Upper lobe of right lung (tissue), 1 donor: ENCODE results near the gene SGSM2. TPM values are rescaled to one million over a fixed set of nuclear protein-coding genes. Genes with fewer than 3 reads are reported as not detected.

Experiments used
- ATAC-seq: fragments of 200-7000 bp; cut with Tn5 transposase; one replicate; pipeline ENCODE4 v1.9.1; 2020; ENCODE audit warnings: mild to moderate bottlenecking, moderate library complexity
- DNase-seq: peaks from one replicate; pipeline ENCODE4 v3.0.0-alpha.2; 2020
- H3K27ac ChIP-seq: fragments of 200-600 bp; one replicate; pipeline ENCODE4 v1.8.0; 2022
- H3K27me3 ChIP-seq: fragments of 200-600 bp; one replicate; pipeline ENCODE4 v1.8.0; 2022; ENCODE audit warnings: mild to moderate bottlenecking
- H3K36me3 ChIP-seq: fragments of 200-600 bp; one replicate; pipeline ENCODE4 v1.8.0; 2022
- H3K4me1 ChIP-seq: fragments of 200-600 bp; one replicate; pipeline ENCODE4 v1.8.0; 2022
- H3K4me3 ChIP-seq: fragments of 200-600 bp; one replicate; pipeline ENCODE4 v1.8.0; 2022; ENCODE audit warnings: mild to moderate bottlenecking
- H3K9me3 ChIP-seq: fragments of 200-600 bp; one replicate; pipeline ENCODE4 v1.8.0; 2022
- intact Hi-C: fragments of 100-400 bp; cut with DNase I; formaldehyde crosslinking; loops from one replicate; pipeline ENCODE4 v1.11.0; 2022
- total RNA-seq: library from RNA; stranded (reverse); fragmentation: NEBNext Ultra II Directional; extraction: Animal tissue kit (Norgen Biotek cat#: 25700); gene quantifications from one replicate; pipeline ENCODE4 v1.2.1, GENCODE V29; 2021
- TF ChIP-seq, protein P1 (sequence below): fragments of 200-600 bp; IDR thresholded peaks from one replicate; pipeline ENCODE4 v1.8.0; 2022; ENCODE audit warnings: antibody characterized with exemption
- donor health status: DM: no; HTN: yes; CAD: no; lungs with severe emphysema.

The SGSM2 gene
- total RNA-seq, 1 donor from 2014 or later, result 55.0 TPM

DNA sequence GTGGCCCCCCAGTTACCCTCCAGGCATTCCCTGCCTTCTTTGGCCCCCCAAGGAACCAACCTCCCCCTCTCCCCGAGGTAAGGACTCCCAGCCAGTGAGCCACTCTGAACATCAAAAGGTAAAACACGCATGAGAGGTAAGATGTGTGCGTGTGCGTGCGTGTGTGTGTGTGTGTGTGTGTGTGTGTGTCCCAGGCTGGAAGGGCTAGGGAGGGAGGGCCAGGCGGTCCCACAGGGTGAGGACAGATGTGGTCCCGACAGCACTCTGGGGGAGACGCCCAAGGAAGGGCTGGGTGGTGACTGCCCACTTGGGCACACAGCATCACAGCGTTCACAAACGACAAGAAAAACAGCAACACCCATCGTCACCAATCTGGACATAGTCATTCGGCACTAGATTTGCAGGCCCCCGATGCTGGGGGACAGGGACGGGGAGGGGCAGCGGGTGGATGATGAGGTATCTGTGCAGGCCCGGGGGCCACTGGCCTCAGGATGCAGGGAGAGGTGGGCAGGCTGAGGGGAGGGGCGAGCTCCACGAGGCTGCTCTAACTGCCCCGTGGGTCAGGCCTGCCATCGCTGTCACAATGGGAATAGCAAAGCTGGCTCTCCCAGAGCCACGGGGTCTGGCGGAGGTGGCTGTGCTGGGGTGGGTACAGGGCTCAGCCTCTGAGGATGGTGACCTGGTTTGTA, 47.3 kb downstream of the SGSM2 start:
- Histone ChIP-seq H3K9me3 (no peaks in the 10 kb centered on the region), H3K27me3 (no peaks in the 10 kb centered on the region), H3K4me3 (no peak overlapping the region), H3K36me3 (peaks cover 28% of the 10 kb centered on the region), H3K27ac (no peak overlapping the region), H3K4me1 (no peaks in the 10 kb centered on the region)
- no peak for DNase-seq
- no peak for ATAC-seq
- TF ChIP-seq, protein P1, sequence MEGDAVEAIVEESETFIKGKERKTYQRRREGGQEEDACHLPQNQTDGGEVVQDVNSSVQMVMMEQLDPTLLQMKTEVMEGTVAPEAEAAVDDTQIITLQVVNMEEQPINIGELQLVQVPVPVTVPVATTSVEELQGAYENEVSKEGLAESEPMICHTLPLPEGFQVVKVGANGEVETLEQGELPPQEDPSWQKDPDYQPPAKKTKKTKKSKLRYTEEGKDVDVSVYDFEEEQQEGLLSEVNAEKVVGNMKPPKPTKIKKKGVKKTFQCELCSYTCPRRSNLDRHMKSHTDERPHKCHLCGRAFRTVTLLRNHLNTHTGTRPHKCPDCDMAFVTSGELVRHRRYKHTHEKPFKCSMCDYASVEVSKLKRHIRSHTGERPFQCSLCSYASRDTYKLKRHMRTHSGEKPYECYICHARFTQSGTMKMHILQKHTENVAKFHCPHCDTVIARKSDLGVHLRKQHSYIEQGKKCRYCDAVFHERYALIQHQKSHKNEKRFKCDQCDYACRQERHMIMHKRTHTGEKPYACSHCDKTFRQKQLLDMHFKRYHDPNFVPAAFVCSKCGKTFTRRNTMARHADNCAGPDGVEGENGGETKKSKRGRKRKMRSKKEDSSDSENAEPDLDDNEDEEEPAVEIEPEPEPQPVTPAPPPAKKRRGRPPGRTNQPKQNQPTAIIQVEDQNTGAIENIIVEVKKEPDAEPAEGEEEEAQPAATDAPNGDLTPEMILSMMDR, result no peak
- intact Hi-C loops, result no loop called here

DNA sequence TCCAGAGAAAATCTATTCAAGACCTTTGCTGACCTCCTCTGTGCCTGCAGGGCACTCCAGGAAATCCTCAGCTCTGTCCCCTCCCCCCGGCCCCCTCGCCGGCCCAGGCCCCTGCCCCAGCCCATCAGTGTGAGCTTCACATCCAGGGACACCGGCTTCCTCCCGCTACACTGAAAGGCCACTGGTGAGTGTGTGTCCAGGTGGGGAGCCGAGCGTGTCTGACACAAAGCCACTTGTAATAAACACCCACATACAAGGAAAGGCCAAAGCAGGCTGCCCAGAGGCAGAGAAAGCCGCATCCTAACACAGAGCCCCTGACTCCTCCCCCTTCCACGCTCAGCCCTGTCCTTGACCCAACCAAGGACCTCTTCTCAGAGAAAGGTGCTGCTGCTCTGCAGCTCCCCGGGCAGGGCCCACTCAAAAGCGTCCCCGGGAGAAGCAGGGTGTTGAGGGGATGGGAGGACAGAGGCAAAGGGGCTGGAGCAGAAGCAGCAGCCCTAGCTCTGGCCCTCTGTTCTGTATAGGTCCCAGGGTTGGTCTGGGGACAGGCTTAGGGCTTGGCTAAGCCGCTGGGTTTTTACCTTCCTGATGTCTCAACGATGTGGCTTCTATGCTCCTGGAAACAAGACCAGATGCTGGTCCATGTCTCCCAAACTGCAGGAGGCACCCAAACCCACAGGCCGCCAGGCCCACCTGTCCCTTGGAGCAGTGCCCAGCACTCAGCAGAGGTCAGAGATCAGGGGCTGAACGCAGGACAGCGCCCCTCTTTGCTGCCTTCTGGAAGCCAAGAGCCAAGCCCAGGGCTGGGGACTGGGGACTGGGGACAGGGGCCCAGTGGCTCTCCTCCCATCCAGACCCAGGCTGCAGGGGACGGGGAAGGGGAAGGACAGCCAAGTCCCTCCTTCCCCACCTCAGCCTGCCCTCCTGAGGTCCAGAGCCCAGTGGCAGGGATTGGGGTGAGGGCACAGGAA, 48.2 kb downstream of the SGSM2 start:
- H3K27ac ChIP-seq, result no peak overlapping the region
- H3K4me3 ChIP-seq, result no peak overlapping the region
- no peak for ATAC-seq
- H3K9me3 ChIP-seq, result no peaks in the 10 kb centered on the region
- intact Hi-C loops, result no loop called here
- TF ChIP-seq, protein P1, result no peak
- peaks cover 7% of the 10 kb centered on the region for H3K4me1 ChIP-seq
- H3K36me3 ChIP-seq, result peaks cover 22% of the 10 kb centered on the region
- no peaks in the 10 kb centered on the region for H3K27me3 ChIP-seq
- DNase-seq, result no peak

DNA sequence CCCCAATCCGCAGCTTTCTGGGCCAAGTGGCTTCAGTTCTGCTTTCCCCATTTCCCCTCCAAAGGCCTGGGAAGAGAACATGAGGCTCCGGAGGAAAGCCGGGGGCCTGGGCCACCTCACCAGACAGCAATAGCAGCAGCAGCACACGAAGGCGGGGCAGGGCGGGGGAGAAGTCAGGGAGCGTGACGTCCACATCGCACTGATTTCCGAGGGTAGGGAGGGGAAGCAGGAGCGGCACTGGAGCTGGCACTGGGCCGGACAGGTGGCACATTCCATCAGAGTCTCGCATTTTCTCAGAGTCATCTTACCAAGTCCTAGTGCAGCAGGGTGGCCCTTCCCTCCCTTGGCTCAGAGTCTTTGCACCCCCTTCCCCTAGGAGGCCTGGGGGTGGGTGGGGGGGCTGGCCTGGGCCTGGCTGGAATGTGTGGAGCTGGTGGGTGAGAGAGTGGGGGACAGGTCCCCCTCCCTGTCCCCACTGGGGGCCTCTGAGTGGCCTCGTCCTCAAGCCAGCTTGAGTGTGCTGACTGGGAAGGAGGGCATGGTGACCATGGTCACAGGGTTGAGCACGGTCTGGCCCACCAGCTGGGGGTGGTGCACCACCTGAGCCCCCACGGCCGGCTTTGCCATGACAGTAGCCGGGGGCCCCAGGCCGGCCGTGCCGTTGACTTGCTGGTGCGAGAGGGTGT, 49.2 kb downstream of the SGSM2 start:
- no peak overlapping the region for H3K4me3 ChIP-seq
- H3K4me1 ChIP-seq, result peaks cover 17% of the 10 kb centered on the region
- H3K36me3 ChIP-seq, result peaks cover 22% of the 10 kb centered on the region
- ATAC-seq (no peak), DNase-seq (no peak)
- no peaks in the 10 kb centered on the region for H3K9me3 ChIP-seq
- TF ChIP-seq, protein P1, result no peak
- intact Hi-C loops, result no loop called here
- no peaks in the 10 kb centered on the region for H3K27me3 ChIP-seq
- no peak overlapping the region for H3K27ac ChIP-seq

DNA sequence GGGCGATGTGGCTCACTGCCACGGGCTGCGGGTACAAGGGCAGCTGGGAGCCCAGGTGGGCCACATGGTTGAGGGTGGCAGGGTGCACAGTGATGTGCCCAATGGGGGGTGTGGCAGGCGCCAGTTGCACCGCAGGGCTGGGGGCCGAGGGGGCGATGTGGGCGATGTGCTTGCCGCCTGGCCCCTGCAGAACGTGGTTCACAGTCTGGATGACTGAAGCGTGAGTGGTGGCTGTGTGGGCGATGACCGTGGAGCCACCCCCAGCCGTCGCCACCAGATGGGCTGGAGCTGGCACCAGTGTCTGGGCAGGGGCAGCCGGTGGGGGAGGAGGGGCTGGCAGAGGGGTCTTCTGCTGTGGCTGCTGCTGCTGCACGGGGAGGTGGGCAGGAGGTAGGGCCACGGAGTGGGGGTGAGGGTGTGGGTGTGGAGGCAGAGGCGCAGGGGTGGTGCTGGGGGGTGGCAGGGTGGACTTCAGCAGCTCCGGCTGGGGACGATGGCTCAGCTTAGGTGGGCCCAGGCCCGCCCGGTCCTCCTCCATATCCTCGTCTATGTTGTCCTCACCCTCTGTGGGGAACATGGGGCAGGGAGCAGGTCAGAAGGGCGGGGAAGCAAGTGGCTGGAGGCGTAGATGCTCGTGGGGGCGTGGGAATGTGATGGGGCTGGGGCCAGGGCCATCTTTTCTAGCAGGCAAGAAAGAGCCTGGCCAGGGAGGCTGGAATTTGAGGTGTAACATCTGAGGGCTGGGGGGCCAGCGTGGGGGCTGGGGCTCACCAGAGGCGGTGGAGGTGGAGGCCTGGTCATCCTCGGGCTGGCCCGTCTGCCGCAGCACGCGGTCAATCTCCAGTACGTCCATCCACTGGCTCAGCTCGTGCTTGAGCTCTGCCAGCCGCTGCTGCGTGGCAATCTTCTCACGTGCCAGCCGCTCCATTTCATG, 50.1 kb downstream of the SGSM2 start:
- H3K4me1 ChIP-seq, result peaks cover 25% of the 10 kb centered on the region
- H3K4me3 ChIP-seq, result no peak overlapping the region
- no peak overlapping the region for H3K27ac ChIP-seq
- peaks cover 22% of the 10 kb centered on the region for H3K36me3 ChIP-seq
- no peaks in the 10 kb centered on the region for H3K9me3 ChIP-seq
- TF ChIP-seq, protein P1, result no peak
- no peaks in the 10 kb centered on the region for H3K27me3 ChIP-seq
- intact Hi-C loops, result no loop called here
- DNase-seq (no peak), ATAC-seq (no peak)
